PFSK-1 (cell line): ENCODE results near the gene HOXD12.

Experiments used
- POLR2AphosphoS5 ChIP-seq: IDR thresholded peaks from 2 replicates; pipeline ENCODE4 v1.6.1; 2012; ENCODE audit warnings: low read depth, mild to moderate bottlenecking, control low read depth, low read length, moderate library complexity
- SIN3A ChIP-seq: IDR thresholded peaks from 2 replicates; pipeline ENCODE4 v1.6.1; 2012; ENCODE audit warnings: mild to moderate bottlenecking, low read length, moderate library complexity, borderline replicate concordance; ENCODE audit not compliant: insufficient read depth
- TAF1 ChIP-seq: IDR thresholded peaks from 2 replicates; pipeline ENCODE4 v1.6.1; 2012; ENCODE audit warnings: low read length, control low read depth, borderline replicate concordance; ENCODE audit not compliant: insufficient read depth
- TF ChIP-seq, protein P1 (sequence below), 2 experiments: IDR thresholded peaks; 2 replicates each; pipeline versions ENCODE4 v1.6.1 to v1.8.0; 2011 to 2012; ENCODE audit warnings: low read depth in 2 of 2, low read length in 2 of 2, control low read depth in 1 of 2, inconsistent platforms in 1 of 2, mild to moderate bottlenecking in 1 of 2, moderate library complexity in 1 of 2; ENCODE audit not compliant: insufficient read depth in 1 of 2

DNA sequence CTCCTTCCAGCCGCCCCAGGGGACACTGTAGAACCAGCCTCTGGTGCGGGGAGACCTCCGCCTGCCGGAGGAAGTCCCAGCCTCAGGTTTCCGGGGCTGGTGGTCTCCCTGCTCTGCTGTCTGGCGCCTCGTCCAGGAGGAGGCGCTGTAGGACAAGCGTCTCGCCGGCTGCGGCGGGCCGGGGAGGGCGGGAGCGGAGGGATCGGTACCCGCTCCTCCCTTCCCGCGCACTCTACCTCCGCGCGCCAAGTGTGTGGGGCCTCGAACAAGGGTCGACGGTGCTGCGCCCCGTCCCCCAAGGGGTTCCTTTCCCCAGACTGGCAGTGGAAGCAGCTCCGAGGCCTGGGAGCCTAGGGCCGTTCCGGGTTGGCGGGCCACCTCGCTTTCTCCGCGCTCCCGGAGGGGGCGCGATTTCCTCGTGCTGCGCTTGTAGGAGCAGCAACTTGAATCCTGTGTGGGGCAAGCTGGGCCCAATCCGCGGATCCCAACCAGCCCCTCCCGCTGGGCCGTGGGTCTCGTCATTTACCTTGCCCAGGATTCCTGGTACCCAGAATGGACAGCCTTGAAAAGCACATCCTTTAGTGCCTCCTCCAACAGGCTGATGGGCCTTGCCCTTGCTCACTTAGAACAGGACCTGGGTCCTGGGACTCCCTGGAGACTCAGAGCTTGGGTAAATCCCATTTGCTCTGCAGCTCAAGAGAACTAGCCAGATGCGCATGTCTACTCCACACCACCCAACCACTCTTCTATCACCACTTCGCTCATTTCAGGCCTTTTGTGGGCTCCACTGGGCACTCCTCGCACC lies 41.1 kb downstream of the HOXD12 start:
- TF ChIP-seq POLR2AphosphoS5 (no peak), TAF1 (no peak), SIN3A (no peak)
- TF ChIP-seq, protein P1, sequence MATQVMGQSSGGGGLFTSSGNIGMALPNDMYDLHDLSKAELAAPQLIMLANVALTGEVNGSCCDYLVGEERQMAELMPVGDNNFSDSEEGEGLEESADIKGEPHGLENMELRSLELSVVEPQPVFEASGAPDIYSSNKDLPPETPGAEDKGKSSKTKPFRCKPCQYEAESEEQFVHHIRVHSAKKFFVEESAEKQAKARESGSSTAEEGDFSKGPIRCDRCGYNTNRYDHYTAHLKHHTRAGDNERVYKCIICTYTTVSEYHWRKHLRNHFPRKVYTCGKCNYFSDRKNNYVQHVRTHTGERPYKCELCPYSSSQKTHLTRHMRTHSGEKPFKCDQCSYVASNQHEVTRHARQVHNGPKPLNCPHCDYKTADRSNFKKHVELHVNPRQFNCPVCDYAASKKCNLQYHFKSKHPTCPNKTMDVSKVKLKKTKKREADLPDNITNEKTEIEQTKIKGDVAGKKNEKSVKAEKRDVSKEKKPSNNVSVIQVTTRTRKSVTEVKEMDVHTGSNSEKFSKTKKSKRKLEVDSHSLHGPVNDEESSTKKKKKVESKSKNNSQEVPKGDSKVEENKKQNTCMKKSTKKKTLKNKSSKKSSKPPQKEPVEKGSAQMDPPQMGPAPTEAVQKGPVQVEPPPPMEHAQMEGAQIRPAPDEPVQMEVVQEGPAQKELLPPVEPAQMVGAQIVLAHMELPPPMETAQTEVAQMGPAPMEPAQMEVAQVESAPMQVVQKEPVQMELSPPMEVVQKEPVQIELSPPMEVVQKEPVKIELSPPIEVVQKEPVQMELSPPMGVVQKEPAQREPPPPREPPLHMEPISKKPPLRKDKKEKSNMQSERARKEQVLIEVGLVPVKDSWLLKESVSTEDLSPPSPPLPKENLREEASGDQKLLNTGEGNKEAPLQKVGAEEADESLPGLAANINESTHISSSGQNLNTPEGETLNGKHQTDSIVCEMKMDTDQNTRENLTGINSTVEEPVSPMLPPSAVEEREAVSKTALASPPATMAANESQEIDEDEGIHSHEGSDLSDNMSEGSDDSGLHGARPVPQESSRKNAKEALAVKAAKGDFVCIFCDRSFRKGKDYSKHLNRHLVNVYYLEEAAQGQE (IDR thresholded peaks at IDR 0.05; ENCODE audit: insufficient read depth in 1 of 2, low read depth in 2 of 2, low read length in 2 of 2) = no peak
